Stimulated activated CD4-positive, alpha-beta T cell treated with anti-CD3 and anti-CD28 coated beads, Interleukin-4, amount 100 ng/mL, for 4 hours (primary cell): ENCODE measurements around the gene ASAP3.

Experiments
- DNase-seq, 2 experiments: peaks; one replicate each; pipeline ENCODE4 v3.0.0-alpha.2; 2020

ASAP3 gene

DNA sequence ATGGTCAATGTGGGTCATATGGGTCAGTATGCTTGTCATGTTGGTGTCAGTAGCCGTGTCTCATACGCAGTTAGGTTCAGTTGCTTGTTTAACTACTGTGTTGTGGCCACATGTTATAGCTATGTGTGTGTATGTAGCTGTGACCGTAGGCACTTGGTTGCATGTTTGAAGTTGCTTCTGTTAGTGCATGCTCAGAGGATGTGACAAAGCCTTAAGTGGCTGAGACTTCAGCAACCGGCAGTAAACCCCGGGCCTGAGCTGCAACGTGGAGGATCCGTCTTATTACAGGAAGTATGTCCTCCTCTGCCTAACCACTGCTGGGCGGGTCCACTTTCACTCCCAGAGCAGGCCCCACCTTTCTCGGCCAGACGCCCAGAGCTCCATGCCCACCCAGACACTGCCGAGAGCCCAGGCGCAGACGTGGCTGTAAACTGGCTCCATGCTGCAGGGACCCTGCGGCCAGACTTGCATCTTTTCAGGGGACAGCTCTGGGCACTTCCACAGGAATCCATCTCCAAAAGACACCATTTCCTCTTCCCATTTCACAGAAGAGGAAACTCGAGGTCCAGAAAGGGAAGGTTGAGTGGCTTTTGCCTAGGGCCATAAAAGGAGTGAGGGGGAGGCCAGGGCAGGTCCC, 61.6 kb downstream of the ASAP3 start:
- DNase-seq, result peak; percentile 16 to 37

DNA sequence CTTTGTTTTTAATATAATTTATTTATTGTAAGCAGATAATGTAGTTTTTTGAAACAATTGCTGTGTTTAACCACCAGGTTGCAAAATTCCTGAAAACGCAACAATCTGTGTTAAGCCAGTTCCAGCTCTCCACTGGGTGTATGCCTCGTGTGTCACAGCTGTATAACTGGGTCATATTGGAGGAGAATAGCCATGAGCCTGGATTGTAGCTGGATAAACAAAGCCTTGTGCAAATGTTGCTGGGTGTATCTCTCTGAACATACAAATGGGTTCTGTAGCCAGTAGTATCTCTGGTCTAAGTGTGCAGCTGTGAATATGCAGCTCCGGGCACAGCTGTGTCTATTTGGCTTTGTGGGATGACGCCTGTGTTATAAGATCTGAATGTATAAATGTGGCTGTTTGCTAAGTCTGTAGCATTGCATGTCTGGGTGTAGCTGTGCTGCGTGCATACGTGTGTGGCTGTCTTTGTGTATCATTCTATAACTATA, 62.2 kb downstream of the ASAP3 start:
- DNase-seq, result no peak

DNA sequence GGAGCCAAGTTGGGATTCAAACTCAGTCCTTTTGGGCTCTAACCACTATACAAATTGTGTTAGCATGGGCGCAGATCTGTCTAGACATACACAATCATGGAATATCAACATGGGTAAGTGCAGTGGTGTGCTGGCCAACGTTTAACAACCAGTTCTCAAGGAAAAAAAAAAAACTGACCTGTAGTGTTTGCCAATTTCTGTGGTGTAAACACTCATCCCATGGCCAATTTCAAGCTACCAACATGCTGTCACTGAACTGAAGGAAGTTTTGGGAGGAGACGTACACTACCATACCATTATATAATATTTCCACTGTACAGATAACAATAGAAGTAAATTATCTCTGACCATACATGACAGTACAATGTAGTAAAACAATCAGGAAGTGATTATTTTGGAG, 62.6 kb downstream of the ASAP3 start:
- DNase-seq, result no peak

DNA sequence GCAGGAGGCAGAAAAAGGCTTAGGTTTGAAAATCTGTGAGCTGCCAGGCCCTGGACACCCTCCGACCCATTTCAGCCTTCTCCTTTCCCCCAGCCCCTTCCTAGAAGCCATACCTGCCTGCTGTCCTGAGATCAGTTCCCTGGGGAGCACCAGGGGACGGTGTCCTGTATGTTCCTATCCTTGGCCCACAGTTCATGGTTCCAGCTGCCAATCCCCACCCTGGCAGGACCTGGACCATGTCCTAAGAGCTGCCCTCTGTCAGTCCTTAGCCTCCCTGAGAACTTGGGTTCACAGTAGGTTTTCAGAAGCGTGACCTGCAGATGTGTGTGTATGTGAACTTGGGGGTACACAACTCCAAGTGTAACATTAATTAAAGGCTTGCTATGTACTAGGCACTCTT, 63.2 kb downstream of the ASAP3 start:
- DNase-seq, result no peak

DNA sequence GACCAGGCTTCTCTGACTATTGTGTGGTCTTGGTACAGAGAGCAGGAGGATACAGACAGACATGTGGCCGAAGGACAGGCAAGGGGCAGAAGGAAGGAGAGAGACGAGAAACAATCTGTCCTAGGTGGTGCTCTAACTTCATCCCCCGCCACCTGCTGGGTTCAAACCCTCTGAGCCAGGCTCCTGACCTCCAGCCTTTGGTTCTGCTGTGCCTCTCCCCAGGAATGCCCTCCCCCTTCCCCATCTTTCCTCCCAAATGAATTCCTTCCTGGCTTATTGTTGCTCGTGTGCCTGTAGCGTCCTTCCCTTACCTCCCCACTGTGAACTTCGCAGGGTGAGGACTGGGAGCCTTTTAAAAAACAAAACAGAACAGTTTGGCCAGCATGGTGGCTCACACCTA, 64.8 kb downstream of the ASAP3 start:
- DNase-seq, result no peak

DNA sequence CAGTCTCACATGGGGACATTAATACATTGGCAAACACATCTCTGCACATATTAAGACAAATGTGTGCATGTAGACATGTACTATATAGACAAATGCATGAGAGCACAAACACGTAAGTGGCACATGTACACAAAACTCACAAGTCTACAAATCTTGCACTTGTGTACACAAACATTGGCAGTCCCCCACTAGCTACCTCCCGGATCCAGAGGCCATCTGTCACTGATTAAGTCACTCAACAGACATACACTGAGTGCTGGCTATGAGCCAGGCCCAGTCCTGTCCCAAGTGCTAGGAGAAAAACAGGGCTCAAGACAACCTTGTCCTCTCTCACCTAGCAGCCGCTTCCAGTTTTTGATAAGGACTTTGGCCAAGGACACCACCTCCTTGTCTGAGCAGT, 66.4 kb downstream of the ASAP3 start:
- DNase-seq, result no peak

DNA sequence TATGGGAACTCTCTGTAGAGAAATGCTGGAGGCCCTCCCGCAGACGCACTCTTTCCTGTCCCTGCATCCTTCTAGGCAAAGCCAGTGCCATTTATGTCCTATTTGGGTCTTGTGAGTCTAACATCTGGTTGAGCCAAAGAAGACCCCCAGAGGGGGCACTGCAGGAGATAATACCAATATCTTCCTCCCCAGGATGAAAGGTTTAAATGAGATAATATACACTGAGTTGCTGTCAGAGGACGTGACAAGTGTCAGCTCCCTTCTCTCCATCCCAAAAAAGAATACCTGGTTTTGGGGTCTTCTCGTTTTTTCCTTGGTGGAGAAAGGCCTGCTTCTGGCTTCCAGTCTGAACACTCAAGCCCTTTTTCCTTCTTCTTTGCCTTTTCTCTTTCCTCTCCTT, 67.0 kb downstream of the ASAP3 start:
- DNase-seq, result no peak

DNA sequence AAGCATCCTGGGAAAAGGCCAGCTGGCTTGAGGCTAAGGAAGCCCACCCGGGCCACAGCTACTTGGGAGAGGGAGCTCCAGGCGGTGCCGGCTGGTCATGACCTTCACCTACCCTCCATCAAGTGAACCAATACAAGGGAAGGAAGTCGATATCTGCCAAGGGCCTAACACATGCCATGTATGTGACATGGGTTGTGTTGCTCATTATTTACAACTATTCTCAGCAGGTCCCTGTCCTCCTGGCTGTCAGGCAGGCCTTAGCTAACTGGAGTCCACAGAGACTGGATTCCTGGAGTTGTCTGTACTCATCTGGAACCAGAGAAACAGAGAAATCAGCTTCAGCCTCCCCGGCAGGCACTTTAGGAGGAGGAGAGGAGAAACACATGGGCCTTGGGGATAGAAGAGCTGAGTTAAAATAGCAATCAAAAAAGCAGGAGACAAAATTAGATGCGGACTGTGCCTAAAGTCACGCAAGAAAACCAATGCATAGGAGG, 75.1 kb downstream of the ASAP3 start:
- DNase-seq, result no peak

DNA sequence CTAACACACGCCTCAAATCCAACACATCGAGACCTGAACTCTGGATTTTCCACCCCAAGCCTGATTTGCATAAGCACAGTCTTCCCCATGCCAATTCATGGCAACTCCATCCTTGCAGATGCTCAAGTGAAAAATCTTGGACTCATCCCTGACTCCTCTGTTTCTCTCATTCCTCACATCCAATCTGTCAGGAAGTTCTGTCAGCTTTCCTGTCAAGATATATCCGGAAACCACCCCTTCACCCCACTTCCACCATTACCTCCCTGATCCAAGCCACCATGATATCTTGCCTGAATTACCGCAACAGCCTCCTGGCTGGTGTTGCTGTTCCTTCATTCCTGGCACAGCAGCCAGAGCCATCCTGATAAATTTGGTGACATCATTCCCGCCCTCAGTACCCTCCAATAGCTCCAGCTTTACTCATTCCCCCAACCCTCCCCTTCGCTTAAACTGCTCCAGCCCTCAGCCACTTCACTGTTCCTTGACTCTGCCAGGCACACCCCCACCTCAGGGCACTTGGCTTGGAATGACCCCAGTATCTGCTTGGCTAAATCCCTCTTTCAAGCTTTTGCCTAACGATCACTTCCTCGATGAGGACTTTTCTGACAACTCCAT, 76.9 kb downstream of the ASAP3 start:
- DNase-seq, result no peak

DNA sequence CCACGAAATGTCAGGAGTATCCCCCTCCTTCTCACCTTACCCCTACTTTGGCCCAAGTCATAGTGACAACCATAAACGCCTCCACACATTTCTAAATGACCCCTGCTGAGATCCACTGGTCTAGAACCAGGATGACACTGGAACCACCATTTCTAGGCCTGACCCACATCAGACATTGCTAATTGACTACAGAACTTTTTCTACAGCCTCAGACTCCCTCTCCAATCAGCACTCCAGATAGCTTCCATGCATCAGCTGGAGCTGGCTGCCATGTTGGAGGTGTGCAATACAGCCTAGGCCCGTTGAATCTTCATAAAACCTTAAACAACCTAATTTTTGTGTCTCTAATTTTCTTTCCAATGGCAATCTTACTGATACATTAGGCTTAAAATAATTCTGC, 78.0 kb downstream of the ASAP3 start:
- DNase-seq, result no peak

DNA sequence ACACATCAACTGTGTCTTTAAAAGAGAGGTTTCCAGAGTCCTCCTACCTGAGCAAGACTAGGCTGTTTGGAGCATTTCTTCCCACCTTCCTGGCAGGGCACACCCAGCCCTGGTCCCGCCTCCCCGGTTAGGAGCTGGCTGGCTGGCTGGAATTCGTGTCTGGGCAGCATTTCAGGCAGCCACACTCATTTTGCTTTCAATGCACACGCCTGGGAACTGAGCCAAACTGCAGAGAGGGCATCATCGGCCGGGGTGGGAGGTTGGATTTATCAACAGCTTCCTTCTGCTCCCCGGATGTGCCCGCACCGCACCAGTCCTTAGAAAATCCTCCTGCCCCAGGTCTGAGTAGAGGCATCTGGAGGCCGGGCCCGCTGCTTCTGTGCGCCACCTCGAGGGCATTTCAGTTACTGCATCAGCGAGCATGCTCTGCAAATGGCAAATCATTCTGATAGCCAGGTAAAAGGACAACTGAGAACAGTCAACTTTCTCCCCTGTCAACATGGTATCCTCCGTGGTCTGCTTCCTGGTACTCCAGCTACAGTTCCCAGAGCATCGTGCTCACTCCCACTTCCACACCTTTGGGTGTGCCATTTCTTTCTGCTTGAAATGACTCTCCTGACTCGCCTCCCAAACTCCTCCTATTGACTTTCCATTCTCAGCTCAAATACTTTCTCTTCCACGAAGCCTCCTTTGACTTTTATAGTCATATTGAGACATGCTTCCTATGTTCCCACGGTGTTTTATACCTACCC, 80.1 kb downstream of the ASAP3 start:
- peak; percentile 76 to 83 for DNase-seq

DNA sequence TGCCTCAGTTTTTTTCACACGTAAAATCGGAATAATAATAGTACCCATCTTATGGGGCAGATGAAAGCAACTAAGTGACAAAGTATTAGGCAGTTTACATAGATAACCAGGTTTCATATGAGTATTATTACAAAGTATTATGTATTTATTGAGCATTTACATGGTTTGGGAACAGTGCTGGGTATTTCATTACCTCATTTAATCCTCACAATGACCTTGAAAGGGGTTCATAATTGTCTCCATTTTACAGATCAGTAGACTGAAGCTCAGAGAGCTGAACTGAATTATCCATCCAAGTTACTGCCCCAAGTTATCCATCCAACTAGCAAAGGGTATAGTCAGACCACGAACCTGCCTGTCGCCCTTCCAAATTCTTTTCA, 80.6 kb downstream of the ASAP3 start:
- no peak for DNase-seq

DNA sequence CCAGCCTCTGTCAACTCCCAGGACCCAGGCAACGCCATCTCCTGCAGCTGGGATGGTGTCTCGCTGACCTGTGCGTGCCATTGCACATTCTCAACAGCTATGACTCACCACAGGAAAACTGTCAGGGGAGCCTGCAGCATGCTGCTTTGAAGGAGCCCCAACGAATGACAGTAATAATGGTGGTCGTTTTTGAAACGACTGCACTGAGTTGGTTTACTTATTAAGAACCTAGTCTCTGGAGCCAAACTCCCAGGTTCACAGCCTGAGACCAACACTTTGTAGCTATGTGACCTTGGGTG, 81.0 kb downstream of the ASAP3 start:
- DNase-seq, result no peak

DNA sequence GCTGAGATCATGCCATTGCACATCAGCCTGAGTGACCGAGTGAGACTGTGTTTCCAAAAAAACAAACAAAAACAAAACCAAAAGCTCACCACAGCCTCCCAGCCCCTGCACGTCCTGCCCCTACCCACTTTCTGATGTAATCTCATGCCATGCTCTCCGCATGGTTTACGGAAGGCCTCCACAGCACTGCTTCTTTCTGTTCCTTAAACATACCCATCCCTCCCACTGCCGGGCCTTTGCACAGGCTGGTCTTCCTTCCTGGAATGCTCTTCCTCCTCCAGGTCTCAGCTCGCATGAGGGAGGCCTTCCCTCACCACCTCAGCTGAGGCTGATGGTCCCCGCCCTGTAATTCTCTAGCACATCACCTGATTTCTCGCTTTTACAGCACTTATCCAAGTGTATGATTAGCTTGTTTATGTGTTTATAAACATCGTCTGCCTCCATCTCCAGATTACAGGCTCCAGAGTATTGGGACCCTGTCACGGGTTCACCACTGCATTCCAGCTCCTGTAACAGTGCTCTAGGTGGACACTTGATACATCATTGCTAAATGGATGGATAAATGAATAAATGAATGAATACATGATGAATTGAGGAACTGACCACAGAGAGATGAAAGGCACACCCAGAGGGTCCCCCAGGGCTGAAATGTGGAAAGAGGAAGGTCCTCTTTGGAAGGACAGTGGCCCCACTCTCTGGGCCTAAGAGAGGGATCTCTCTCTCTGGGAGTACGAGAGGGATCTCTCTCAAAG, 81.5 kb downstream of the ASAP3 start:
- no peak for DNase-seq

DNA sequence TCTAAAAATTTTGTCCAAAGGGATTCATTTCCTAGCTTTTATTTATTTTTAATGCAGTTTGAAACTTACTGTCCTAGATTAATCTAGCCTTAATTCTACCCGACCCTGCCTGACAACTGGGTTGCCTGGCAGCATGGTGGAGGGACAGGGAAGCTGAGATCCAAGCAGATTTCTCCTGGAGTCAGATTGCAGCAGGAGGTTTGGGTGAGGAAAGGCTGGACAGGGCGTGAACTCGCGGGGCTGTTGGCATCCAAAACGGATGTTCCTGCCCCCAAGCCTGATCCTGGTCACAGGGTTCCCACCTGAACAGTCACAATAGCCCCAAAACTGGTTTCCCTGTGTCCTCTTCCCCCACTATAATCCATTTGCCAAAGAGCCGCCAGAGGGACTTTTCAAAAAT, 82.7 kb downstream of the ASAP3 start:
- DNase-seq, result no peak

DNA sequence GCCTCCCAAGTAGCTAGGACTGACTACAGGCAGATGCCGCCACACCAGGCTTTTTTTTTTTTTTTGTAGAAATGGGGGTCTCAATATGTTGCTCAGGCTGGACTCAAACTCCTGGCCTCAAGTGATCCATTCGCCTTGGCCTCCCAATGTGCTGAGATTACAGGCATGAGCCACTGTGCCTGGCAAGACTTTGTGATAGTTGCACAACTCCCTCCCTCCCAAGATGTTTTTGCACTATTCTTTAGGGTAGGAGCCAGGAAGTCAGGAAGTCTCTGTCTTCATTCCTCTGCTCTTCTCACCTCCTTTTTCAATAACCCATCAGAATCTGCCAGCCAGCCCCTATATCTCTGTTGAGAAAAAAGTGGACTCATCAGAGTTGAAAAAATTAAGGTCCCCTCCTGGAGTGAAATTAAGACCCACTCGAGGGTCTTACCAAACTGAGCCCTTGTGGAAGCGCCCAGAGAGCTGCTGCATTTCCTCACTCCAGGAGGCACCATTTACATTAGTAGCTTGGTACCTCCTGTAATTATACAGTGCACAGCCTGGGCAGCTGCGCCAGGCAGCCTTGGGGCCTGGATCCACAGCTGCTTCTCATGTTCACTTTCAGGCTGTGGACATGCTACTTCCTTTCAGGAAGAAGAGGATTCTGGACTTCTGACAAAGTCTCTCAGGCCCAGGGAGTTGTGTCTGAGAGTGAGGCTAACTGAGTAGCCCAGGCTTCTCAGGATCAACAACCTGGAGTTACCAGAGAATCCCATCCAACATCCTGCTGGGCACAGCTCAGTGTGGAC, 83.5 kb downstream of the ASAP3 start:
- DNase-seq, result no peak

DNA sequence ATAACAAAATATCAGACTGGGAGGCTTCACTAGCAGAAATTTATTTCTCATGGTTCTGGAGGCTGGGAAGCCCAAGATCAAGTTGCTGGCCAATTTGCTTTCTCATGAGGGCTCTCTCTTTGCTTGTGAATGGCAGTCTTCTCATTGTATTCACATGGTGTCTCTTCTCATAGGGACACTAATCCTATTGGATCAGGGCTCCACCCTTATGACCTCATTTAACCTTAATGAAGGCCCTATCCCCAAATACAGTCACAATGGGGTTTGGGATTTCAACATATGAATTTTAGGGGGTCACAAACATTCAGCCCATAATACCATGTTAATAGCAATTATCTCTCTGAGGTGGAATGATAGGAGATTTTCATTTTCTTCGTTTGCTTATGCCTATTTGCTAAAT, 84.8 kb downstream of the ASAP3 start:
- DNase-seq, result no peak

DNA sequence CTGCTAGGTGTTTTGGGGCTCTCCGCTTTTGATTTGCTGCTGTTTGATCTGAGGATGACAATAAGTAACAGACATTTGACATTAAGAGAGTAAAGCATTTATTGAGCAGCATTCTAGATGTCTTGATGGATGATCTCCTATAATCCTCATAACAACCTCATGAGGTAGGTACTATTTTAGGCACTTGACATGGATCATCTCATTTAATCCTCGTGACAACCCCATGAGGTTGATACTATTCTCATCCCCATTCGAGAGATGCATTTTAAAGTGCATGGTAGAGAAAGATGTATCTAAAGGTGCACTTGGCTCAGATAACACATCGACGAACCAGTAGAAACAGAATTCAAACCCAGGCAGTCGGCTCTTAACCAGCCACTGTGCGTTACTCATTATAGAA, 86.1 kb downstream of the ASAP3 start:
- DNase-seq, result no peak

DNA sequence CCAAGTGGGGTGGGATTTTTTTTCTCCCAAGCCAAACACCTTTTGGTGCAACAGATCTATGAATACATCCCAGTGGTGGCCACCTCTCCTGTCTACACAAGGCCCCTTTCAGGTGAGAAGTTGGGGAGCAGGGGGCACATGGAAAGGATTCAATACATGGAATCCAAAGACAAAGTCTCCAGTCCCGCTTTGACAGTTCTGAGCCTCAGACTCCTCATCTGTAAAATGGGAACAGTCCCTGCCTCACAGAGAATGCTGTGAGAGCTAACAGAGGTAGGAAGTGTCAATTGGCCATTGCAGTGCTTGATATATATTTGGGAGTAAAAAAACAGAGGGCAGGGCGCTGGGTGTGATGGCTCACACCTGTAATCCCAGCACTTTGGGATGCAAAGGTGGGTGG, 87.6 kb downstream of the ASAP3 start:
- DNase-seq, result no peak

DNA sequence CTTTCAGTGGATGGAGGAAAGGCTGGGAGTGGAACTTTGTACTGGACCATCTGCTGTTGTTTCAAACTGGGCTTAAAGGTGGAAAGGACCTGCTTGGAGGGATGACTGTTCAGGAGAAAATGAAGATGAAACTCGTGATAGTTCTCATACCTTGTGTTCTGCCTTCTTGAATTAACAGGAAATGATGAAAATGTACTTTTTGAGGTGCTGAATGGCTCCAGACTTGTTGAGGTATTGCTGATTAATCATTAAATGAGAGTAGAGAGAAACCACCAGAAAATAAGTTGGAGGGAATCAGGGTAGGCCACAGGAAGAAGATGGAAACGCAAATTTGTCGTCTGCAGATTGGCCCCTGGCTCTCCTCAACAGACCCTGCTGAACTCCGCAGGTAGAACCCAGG, 88.1 kb downstream of the ASAP3 start:
- DNase-seq, result no peak

DNA sequence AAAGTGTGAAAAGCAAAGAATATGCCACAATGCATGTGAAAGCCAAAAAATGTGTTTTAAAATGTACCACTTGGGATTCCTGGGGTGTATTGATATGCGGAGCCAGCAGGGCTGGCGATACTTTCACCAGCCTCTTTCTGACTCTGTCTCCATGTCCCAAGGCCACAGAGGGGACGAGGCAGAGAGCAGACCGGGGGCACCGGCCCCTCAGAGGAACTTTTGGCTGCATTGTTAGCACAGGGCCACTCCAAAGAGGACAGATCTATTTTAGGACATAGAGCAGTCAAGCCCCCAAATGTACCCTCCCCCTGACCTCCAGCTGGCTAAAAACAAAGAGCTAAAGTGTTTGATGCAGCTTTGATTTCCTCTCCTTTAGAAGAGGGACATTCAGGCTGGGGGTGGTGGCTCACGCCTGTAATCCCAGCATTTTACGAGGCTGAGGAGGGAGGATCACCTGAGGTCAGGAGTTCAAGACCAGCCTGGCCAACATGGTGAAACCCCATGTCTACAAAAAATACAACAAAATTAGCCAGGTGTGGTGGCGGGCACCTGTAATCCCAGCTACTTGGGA, 88.7 kb downstream of the ASAP3 start:
- DNase-seq, result no peak

DNA sequence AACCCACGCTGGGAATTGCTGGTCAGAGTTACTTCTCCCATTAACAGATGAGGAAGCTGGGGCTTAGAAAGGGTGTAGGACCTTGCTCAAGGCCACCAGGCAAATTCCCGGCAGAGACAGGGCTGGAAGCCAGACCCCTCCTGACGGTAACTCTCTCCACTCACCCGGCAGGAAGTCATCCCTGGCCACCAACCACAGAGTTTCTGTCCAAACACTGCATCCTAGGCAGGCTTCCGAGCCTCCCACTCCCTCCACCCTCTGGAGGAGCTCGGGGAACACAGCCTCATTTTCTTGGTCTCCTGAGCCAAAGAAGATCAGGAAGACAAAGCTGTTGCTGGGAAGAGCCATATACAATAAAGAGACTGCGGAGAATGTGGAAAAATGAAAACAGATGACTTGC, 89.3 kb downstream of the ASAP3 start:
- no peak for DNase-seq

DNA sequence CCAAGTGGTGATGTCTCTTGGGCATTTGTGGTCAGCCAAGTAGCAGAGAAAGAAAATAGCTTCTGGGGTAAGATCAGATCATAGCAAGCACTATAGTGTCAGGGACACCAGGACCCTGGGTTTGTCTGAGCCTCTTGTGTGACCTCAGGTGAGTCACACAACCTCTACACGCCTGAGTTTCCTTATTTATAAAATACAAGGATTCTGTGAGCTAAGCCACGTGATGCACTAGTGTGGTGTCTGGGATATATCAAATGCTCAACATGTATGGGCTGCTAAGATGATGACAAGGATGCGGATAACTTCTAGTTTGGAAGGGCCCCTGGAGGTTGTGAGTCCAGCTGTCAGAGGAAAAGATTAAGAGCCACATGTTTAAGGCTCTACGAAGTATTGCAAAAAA, 89.8 kb downstream of the ASAP3 start:
- DNase-seq, result no peak
